Neuron (in vitro differentiated cells): Measurements from ENCODE around the gene MICAL2.
"Not testable (repeated sequence)": the region's sequence is repeated elsewhere in the genome, so short reads cannot be mapped to it uniquely, and the experiment has no call there.

Experiments
- H2AFZ ChIP-seq: one replicate; pipeline ENCODE4 v1.6.1; 2013; ENCODE audit warnings: low read depth, mild to moderate bottlenecking, inconsistent platforms, low read length, moderate library complexity
- H3K27me3 ChIP-seq: one replicate; pipeline ENCODE4 v1.6.1; 2013; ENCODE audit warnings: low read length; ENCODE audit not compliant: insufficient read depth
- H3K36me3 ChIP-seq: one replicate; pipeline ENCODE4 v1.6.1; 2013; ENCODE audit warnings: low read length; ENCODE audit not compliant: insufficient read depth
- H3K4me1 ChIP-seq: one replicate; pipeline ENCODE4 v1.6.1; 2013; ENCODE audit warnings: low read length; ENCODE audit not compliant: insufficient read depth
- H3K4me3 ChIP-seq: 2 replicates; pipeline ENCODE4 v1.5.1; 2013; ENCODE audit warnings: mild to moderate bottlenecking, low read length, moderate library complexity
- H3K9me3 ChIP-seq: one replicate; pipeline ENCODE4 v1.6.1; 2013; ENCODE audit warnings: low read length

Gene MICAL2

DNA sequence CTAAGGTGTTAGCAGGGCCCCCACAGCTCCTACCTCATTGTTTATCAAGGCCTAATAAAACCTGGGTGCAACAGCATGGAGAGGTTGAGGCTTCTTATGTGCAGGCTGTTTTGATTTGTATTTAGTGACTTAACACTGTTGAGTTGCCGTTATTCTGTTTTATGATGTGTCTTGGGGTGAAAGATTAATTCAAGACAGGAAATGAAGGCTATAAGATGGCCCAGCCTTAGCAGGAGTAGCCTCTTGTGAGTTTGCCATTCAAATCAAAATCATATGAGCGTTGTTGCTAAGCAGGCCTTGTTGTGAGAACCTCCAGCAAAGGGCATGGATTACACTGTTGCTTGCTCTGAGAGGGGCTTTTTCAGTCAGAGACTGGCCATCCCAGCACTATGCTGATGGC lies 31.8 kb downstream of the MICAL2 start:
- Histone ChIP-seq H2AFZ (no peak overlapping the region), H3K4me1 (peaks cover 9% of the 10 kb centered on the region), H3K36me3 (no peaks in the 10 kb centered on the region), H3K27me3 (peaks cover 2% of the 10 kb centered on the region), H3K9me3 (no peaks in the 10 kb centered on the region), H3K4me3 (no peak overlapping the region)

DNA sequence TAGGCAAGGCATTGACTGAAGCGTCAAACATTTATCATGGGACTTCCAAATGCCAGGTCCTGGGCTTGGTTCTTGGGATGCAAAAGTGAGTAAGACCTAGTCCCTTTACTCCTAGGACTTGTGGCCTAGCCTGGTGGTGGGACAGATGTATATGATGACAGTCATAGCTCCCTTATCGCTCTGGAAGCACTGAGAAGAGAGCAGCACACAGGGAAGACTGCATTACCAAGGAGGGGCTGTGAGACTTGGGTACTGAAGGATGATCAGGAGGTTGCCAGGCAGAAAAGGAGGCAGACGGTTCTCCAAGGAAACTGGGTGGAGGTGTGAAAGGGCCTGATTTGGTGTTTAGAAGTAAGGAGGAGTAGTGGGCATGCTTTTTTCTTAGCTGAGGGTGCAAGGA lies 32.5 kb downstream of the MICAL2 start:
- no peak overlapping the region for H2AFZ ChIP-seq
- H3K36me3 ChIP-seq: no peaks in the 10 kb centered on the region
- no peaks in the 10 kb centered on the region for H3K9me3 ChIP-seq
- no peak overlapping the region for H3K4me3 ChIP-seq
- H3K4me1 ChIP-seq: peaks cover 6% of the 10 kb centered on the region
- H3K27me3 ChIP-seq: peaks cover 2% of the 10 kb centered on the region

GRCh38 chr11:12143461-12144258 lies 33.3 kb downstream of the MICAL2 start:
- Histone ChIP-seq H3K36me3 (no peaks in the 10 kb centered on the region), H3K9me3 (no peaks in the 10 kb centered on the region), H3K4me3 (no peak overlapping the region), H3K27me3 (peaks cover 2% of the 10 kb centered on the region), H3K4me1 (no peaks in the 10 kb centered on the region), H2AFZ (no peak overlapping the region)

GRCh38 chr11:12144330-12145174 lies 34.2 kb downstream of the MICAL2 start:
- Histone ChIP-seq H3K27me3 (peaks cover 2% of the 10 kb centered on the region), H3K36me3 (no peaks in the 10 kb centered on the region)

DNA sequence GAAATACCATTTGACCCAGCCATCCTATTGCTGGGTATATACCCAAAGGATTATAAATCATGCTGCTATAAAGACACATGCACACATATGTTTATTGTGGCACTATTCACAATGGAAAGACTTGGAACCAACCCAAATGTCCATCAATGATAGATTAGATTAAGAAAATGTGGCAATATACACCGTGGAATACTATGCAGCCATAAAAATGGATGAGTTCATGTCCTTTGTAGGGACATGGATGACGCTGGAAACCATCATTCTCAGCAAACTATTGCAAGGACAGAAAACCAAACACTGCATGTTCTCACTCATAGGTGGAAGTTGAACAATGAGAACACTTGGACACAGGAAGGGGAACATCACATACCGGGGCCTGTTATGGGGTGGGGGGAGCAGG lies 36.3 kb downstream of the MICAL2 start:
- H3K4me1 ChIP-seq, H2AFZ ChIP-seq, H3K36me3 ChIP-seq, H3K9me3 ChIP-seq, H3K4me3 ChIP-seq, H3K27me3 ChIP-seq: not testable (repeated sequence)

More at GRCh38 chr11:12144330-12145174, 34.2 kb downstream of the MICAL2 start:
- H3K9me3 ChIP-seq: no peaks in the 10 kb centered on the region
- no peak overlapping the region for H3K4me3 ChIP-seq
- H3K4me1 ChIP-seq: no peaks in the 10 kb centered on the region
- no peak overlapping the region for H2AFZ ChIP-seq

GRCh38 chr11:12147827-12148226 lies 37.4 kb downstream of the MICAL2 start:
- Histone ChIP-seq H3K36me3 (no peaks in the 10 kb centered on the region), H3K4me1 (no peaks in the 10 kb centered on the region), H3K9me3 (no peaks in the 10 kb centered on the region), H3K27me3 (peaks cover 2% of the 10 kb centered on the region), H2AFZ (no peak overlapping the region), H3K4me3 (no peak overlapping the region)

DNA sequence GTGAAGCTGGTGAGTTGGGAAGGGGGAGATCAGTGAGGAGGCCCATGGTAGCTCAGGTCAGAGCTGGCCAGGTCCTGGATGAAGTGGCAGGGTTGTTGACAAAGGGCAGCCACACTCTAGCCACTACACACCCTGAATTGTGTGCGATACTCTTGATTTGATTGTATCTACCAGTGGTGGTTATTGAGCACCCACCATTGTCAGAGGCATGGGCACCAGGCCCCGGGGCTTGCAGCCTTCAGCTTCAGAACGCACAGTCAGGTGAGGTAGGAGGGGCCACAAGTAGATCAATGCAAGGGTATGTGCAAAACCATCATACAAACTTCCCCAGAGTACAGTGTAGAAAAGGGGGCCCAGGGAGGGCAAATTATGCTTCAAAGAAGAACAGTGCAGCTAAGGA lies 38.1 kb downstream of the MICAL2 start:
- H3K9me3 ChIP-seq: no peaks in the 10 kb centered on the region
- no peak overlapping the region for H2AFZ ChIP-seq
- no peak overlapping the region for H3K4me3 ChIP-seq
- H3K4me1 ChIP-seq: no peaks in the 10 kb centered on the region
- no peaks in the 10 kb centered on the region for H3K27me3 ChIP-seq
- no peaks in the 10 kb centered on the region for H3K36me3 ChIP-seq

DNA sequence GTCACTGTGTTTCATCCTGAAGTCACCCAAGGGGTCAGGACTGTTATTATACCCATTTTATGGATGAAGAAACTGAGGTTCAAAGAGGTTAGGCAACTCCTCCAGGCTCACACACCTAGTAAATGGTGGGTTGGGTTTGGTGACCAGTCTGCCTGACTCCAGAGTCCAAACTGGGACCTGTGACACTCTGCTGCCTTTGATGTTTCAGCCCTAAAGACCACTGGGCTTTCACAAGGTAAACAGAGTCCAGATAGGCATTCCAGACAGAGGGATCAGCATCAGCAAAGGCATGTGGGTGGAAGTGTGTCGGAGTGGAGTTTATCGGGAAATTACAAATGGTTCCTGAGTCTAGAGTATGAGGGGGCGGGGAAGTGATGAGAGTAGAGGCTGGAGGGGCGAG lies 38.5 kb downstream of the MICAL2 start:
- no peak overlapping the region for H2AFZ ChIP-seq
- H3K4me3 ChIP-seq: no peak overlapping the region
- H3K36me3 ChIP-seq: no peaks in the 10 kb centered on the region

DNA sequence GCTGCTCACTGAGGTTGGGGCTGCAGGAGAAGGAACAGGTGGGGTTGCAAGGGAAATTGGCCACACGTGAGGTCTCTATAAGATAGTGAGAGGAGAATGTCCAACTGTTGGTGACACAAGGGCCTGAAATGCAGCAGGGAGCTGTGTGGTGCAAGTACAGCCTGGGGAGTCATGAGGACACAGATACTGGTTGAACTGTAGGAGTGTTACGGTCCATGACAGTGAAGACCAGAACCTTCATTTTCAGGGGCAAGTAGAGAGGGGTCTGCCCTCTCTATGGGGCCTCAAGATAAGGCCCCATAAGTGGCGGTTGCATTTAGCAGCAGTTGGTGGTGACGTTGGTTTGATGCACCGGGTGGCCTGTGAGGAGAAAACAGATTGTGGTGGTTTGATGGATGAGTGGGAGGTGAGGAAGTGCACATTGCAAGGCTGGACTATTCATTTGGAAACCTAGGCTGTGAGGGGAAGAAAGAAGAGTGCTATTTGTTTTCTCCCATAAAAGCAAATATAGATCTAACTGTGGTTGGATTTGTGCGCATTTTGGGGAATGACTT lies 39.4 kb downstream of the MICAL2 start:
- Histone ChIP-seq H3K36me3 (no peaks in the 10 kb centered on the region), H2AFZ (no peak overlapping the region), H3K4me3 (no peak overlapping the region), H3K9me3 (no peaks in the 10 kb centered on the region), H3K27me3 (no peaks in the 10 kb centered on the region), H3K4me1 (no peaks in the 10 kb centered on the region)

More for the DNA sequence above, 38.5 kb downstream of the MICAL2 start:
- Histone ChIP-seq H3K9me3 (no peaks in the 10 kb centered on the region), H3K27me3 (no peaks in the 10 kb centered on the region), H3K4me1 (no peaks in the 10 kb centered on the region)

DNA sequence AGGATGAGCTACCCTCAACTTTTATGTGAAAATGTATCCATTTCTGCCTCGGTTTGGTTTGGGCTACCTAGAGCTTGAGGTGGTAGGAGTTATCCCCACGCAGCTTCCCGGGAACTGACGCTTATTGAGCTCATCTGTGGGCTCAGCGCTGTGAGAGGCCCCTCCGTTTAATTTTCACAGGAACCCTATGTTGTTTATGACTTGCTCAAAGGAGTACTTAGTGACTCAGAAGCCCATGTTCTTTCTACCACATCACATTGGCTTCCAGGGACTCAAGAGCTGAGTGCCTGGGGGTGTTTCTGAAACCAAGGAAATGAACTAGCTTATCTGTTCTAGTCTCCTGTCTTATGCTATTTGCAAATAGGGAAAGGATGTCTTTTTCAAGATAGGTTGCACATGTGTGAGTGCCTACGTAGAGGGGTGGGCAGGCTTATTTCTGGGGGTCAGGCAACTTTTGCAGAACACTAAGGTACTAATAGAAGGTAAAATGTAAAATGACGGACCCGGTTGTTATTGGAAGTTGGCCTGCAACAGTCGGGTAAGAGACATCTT lies 40.5 kb downstream of the MICAL2 start:
- no peak overlapping the region for H3K4me3 ChIP-seq
- no peak overlapping the region for H2AFZ ChIP-seq
- H3K4me1 ChIP-seq: no peaks in the 10 kb centered on the region
- no peaks in the 10 kb centered on the region for H3K27me3 ChIP-seq
- H3K36me3 ChIP-seq: no peaks in the 10 kb centered on the region
- H3K9me3 ChIP-seq: no peaks in the 10 kb centered on the region

- no peaks in the 10 kb centered on the region for H3K4me1 ChIP-seq
- H3K9me3 ChIP-seq: no peaks in the 10 kb centered on the region
- no peak overlapping the region for H2AFZ ChIP-seq
- no peaks in the 10 kb centered on the region for H3K36me3 ChIP-seq
- no peaks in the 10 kb centered on the region for H3K27me3 ChIP-seq
- no peak overlapping the region for H3K4me3 ChIP-seq
Measured at GRCh38 chr11:12152321-12152720, 41.9 kb downstream of the MICAL2 start.

DNA sequence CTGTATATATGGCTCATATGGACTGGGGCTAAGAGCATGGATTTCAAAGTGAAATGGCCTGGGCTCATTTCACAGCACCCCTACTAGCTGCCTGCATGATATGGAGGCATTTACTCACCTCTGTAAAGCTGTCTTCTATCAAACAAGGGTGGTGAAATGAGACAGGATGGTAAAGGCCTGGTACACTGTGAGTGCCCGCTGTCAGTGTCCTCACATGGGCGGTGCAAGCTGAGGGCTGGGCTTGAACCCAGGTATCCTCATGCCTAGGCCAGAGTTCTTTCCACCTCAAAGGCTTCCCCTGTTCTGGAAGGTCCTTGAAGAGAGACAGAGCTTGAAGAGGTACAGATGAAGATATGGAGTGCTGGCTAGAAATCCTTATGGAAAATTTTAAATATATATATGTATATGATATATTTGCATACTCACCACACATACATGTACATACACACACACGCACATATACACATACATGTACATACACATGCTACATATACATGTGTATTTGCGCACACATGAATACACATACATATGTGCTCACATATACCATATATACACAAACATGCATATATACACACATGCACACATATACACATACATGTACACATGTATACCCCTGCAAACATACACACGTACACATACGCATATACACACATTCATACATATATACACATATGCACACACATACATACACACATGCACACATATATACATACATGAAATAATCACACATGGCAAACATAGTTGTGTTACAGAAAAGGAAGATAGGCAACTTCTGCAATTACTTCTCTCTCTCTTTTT lies 44.7 kb downstream of the MICAL2 start:
- Histone ChIP-seq H3K27me3 (no peaks in the 10 kb centered on the region), H3K4me3 (no peak overlapping the region), H3K4me1 (no peaks in the 10 kb centered on the region), H2AFZ (no peak overlapping the region), H3K9me3 (no peaks in the 10 kb centered on the region), H3K36me3 (no peaks in the 10 kb centered on the region)
